ENCODE results near the gene PCK2.

DNA sequence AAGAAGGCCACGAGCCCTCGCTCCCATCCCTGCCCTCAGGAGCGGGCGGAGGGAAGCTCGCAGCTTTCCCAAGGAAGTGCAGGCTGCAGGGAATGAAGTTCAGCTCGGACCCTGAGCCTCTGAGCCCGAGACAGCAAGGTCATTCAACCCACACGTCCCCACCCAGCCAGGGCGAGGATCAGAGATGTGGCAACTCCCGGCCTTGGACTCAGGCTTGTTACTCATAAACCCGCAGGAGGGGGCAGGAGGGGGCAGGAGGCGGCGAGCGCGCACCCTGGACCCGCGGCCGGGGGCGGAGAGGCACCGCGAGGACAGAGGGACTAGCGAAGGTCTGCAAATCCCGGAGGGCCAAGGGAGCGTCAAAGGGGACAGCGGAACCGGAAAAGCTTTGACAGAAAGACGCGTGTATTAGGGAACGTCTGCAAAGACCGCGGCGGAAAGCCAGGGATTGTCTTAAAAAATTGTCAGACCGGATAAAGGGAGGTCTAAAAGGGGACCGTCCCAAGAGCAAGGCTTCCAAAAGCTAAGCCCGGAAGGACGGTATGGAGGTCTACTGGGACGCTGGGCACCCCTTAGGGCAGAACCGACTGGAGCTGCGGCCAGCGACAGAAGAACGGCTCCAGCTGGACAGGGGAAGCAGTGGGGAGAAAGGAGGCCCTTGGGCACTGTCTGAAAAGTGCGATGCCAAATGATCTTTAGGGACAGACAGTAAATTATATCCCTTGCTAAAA lies 19.9 kb downstream of the PCK2 start:
- TF ChIP-seq CTCF (IDR thresholded peaks at IDR 0.05) (no peak), EP300 (IDR thresholded peaks at IDR 0.05) (no peak)
